RWPE2 (cell line): ENCODE data around the gene CDC123.

Experiments used
- ATAC-seq: fragments of 200-7000 bp; cut with Tn5 transposase; 3 replicates; pipeline ENCODE4 v1.9.1; 2021; ENCODE audit warnings: low read depth
- DNase-seq: peaks from one replicate; pipeline ENCODE4 v3.0.0-alpha.2; 2020; ENCODE audit warnings: low spot score
- H3K27ac ChIP-seq: fragments of 450-650 bp; 2 replicates; pipeline ENCODE4 v1.5.1; 2017; ENCODE audit warnings: mild to moderate bottlenecking; ENCODE audit not compliant: poor library complexity, severe bottlenecking
- H3K27me3 ChIP-seq: fragments of 250-450 bp; sonication (Bioruptor Pico); 2 replicates; pipeline ENCODE4 v1.5.1; 2021; ENCODE audit warnings: mild to moderate bottlenecking, moderate library complexity; ENCODE audit not compliant: insufficient read depth, poor library complexity, severe bottlenecking
- H3K36me3 ChIP-seq: fragments of 250-450 bp; sonication (Bioruptor Pico); 2 replicates; pipeline ENCODE4 v1.5.1; 2020; ENCODE audit warnings: low read depth, mild to moderate bottlenecking, moderate library complexity
- H3K4me1 ChIP-seq: fragments of 250-450 bp; sonication (Bioruptor Pico); 2 replicates; pipeline ENCODE4 v1.5.1; 2021; ENCODE audit warnings: mild to moderate bottlenecking, moderate library complexity; ENCODE audit not compliant: insufficient read depth, poor library complexity, severe bottlenecking
- H3K4me3 ChIP-seq: fragments of 250-450 bp; sonication (Bioruptor Pico); 2 replicates; pipeline ENCODE4 v1.5.1; 2021; ENCODE audit warnings: mild to moderate bottlenecking, moderate library complexity; ENCODE audit not compliant: severe bottlenecking
- H3K9me3 ChIP-seq: fragments of 250-450 bp; sonication (Bioruptor Pico); 2 replicates; pipeline ENCODE4 v1.5.1; 2021; ENCODE audit warnings: mild to moderate bottlenecking, moderate library complexity; ENCODE audit not compliant: severe bottlenecking
- TF ChIP-seq, protein P1 (sequence below): fragments of 450-650 bp; IDR thresholded peaks from one replicate; pipeline ENCODE4 v1.5.1; 2017; ENCODE audit warnings: mild to moderate bottlenecking, moderate library complexity; ENCODE audit not compliant: poor library complexity, severe bottlenecking

Gene CDC123

DNA sequence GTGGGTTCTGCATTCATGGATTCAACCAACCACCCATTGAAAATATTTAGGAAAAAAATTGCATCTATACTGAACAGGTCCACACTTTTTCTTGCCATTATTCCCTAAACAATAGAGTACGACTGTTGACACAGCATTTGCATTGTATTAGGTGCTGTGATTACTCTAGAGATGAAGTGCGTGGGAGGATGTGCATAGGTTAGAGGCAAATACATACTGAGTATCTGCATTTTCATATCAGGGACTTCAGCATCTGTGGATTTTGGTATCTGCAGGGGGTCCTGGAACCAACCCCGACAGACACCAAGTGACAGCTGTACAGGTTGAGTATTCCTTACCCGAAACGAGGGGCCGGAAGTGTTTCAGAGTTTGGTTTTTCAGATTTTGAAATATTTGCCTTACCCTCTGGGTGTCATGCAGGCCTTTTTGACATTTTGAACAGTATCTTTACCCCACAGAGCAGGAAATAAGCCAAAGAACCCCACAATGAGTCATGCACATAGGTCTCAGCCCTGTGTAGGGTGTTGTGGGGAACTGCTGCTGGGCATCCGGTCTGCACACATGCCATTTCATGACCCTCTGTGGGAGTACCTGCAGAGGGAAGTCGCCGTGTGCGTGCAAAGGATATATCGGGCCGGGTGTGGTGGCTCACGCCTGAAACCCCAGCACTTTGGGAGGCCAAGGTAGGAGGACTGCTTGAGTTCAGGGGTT is 14.8 kb upstream of the CDC123 start:
- Histone ChIP-seq H3K36me3 (peaks cover 88% of the 10 kb centered on the region), H3K27me3 (no peaks in the 10 kb centered on the region), H3K9me3 (no peaks in the 10 kb centered on the region), H3K4me1 (no peaks in the 10 kb centered on the region), H3K27ac (no peak overlapping the region), H3K4me3 (no peak overlapping the region)
- no peak for DNase-seq
- ATAC-seq = 0 out of 3 replicates have a peak, but pooled peaks have one; percentile 44
- TF ChIP-seq, protein P1, sequence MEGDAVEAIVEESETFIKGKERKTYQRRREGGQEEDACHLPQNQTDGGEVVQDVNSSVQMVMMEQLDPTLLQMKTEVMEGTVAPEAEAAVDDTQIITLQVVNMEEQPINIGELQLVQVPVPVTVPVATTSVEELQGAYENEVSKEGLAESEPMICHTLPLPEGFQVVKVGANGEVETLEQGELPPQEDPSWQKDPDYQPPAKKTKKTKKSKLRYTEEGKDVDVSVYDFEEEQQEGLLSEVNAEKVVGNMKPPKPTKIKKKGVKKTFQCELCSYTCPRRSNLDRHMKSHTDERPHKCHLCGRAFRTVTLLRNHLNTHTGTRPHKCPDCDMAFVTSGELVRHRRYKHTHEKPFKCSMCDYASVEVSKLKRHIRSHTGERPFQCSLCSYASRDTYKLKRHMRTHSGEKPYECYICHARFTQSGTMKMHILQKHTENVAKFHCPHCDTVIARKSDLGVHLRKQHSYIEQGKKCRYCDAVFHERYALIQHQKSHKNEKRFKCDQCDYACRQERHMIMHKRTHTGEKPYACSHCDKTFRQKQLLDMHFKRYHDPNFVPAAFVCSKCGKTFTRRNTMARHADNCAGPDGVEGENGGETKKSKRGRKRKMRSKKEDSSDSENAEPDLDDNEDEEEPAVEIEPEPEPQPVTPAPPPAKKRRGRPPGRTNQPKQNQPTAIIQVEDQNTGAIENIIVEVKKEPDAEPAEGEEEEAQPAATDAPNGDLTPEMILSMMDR = no peak

DNA sequence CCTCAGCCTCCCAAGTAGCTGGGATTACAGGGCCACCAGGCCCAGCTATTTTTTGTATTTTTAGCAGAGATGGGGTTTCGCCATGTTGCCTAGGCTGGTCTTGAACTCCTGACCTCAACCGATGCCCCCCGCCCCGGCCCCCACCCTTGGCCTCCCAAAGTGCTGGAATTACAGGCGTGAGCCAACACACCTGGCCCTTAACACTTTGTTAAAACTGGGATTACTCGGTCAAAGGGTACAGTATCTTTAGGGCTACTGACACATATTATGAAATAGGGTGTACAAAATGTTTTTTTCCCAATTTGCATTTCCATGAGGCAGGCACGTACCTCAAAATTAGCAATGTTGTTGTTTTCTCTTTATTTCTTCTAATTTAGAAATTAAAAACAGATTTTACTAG is 11.8 kb upstream of the CDC123 start:
- TF ChIP-seq, protein P1 = no peak
- ATAC-seq (no peak), DNase-seq (no peak)
- no peaks in the 10 kb centered on the region for H3K27me3 ChIP-seq
- peaks cover 76% of the 10 kb centered on the region for H3K36me3 ChIP-seq
- H3K9me3 ChIP-seq = no peaks in the 10 kb centered on the region
- no peak overlapping the region for H3K27ac ChIP-seq
- H3K4me1 ChIP-seq = no peaks in the 10 kb centered on the region
- H3K4me3 ChIP-seq = no peak overlapping the region

DNA sequence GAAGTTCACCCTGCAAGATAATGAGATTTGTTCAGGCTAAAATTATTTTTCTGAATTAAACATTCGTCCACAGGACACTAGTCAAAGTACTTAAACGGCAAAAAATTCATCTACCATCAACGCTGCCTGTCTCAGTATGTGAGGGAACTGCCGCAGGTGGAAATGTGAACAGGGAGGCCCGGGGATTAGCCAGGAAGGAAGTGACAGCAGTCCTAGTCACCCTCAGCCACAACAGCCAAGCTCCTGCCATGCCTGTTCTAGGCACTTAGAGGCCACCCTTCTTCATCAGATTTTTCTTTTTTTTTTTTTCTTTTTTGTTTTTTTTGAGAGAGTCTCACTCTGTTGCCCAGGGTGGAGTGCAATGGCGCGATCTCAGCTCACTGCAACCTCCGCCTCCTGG is 9.7 kb upstream of the CDC123 start:
- H3K4me3 ChIP-seq = no peak overlapping the region
- no peak for DNase-seq

DNA sequence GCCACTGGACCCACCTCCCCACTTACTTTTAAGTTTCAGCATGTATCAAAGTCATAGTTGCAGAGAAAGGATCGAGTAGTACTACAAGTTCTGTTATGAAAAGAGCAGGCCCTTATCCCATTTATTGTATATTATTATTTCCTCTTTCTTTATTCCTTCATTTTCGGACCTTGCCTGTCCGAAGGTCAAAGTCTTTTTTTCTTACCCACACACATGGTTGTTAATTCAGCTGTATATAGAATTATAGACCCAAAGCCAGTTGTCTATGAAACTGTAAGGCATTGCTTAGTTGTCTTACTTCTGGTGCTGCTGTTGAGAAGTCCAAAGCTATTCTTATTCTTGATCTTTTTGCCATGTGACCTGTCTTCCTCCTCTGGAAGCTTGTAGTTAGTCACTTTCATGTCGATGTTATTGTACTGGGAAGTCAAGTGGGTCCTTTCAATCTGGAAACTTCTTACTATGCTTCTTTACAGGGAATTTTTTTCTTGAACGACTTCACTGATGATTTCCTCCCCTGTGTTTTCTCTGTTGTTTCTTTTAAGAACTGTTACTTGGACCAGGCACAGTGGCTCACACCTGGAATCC is 8.6 kb upstream of the CDC123 start:
- TF ChIP-seq, protein P1 = no peak
- no peak for ATAC-seq
- Histone ChIP-seq H3K27me3 (no peaks in the 10 kb centered on the region), H3K9me3 (no peaks in the 10 kb centered on the region), H3K27ac (no peak overlapping the region), H3K36me3 (peaks cover 64% of the 10 kb centered on the region), H3K4me3 (no peak overlapping the region), H3K4me1 (no peaks in the 10 kb centered on the region)
- no peak for DNase-seq

More for the DNA sequence above, 9.7 kb upstream of the CDC123 start:
- ATAC-seq = no peak; the same call in 2 of the 3 replicates
- Histone ChIP-seq H3K9me3 (no peaks in the 10 kb centered on the region), H3K36me3 (peaks cover 58% of the 10 kb centered on the region), H3K4me1 (no peaks in the 10 kb centered on the region), H3K27me3 (no peaks in the 10 kb centered on the region), H3K27ac (no peak overlapping the region)
- TF ChIP-seq, protein P1 = no peak

DNA sequence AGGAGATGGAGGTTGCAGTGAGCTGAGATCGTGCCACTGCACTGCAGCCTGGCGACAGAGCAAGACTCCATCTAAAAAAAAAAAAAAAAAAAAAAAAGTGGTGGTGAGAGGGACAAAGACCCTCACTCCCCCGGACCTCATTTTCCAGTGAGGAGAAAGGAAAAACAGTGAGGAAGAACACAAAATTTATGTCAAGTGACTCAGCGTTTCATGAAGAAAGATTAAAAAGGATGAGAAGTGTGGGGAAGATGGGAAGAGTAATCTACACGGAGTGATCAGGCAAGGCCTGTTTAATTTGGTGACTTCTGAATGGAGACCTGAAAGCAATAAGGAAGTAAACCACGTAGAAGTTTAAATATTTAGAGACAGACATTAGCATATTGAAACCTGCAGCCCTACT is 7.3 kb upstream of the CDC123 start:
- TF ChIP-seq, protein P1 = no peak
- Histone ChIP-seq H3K36me3 (peaks cover 59% of the 10 kb centered on the region), H3K27me3 (no peaks in the 10 kb centered on the region), H3K4me1 (peaks cover 6% of the 10 kb centered on the region), H3K9me3 (no peaks in the 10 kb centered on the region), H3K27ac (no peak overlapping the region), H3K4me3 (no peak overlapping the region)
- DNase-seq (no peak), ATAC-seq (no peak)
